HuH-7 (cell line): ENCODE measurements around the gene CPEB4.

ENCODE experiments used
- DNase-seq: peaks from one replicate; pipeline ENCODE4 v3.0.0; 2011; ENCODE audit warnings: low spot score

CPEB4 gene

GRCh38 chr5:173945160-173945559, 57.0 kb downstream of the CPEB4 start:
- DNase-seq, result no peak

GRCh38 chr5:173946323-173946722, 58.2 kb downstream of the CPEB4 start:
- DNase-seq, result no peak

- no peak for DNase-seq
Observed at GRCh38 chr5:173950829-173951228, 62.7 kb downstream of the CPEB4 start.

- DNase-seq, result no peak
Observed at GRCh38 chr5:173953528-173954090, 65.5 kb downstream of the CPEB4 start.

- no peak for DNase-seq
Observed at GRCh38 chr5:173954671-173955521, 66.7 kb downstream of the CPEB4 start.

- no peak for DNase-seq
Observed at GRCh38 chr5:173960986-173961385, 72.8 kb downstream of the CPEB4 start.

- DNase-seq, result no peak
Observed at GRCh38 chr5:173961418-173961817, 73.3 kb downstream of the CPEB4 start.

GRCh38 chr5:173962436-173962972, 74.4 kb downstream of the CPEB4 start:
- DNase-seq, result no peak

GRCh38 chr5:173963182-173963838, 75.2 kb downstream of the CPEB4 start:
- no peak for DNase-seq

- DNase-seq, result no peak
Observed at GRCh38 chr5:173963867-173964441, 75.8 kb downstream of the CPEB4 start.

GRCh38 chr5:173964506-173964905, 76.4 kb downstream of the CPEB4 start:
- DNase-seq, result no peak

- DNase-seq, result no peak
Observed at GRCh38 chr5:173967241-173967640, 79.1 kb downstream of the CPEB4 start.

GRCh38 chr5:173968154-173968797, 80.1 kb downstream of the CPEB4 start:
- DNase-seq, result no peak

- peak; percentile 62 for DNase-seq
Observed at GRCh38 chr5:173969167-173970049, 81.3 kb downstream of the CPEB4 start.

- no peak for DNase-seq
Observed at GRCh38 chr5:173970878-173971650, 82.9 kb downstream of the CPEB4 start.

- DNase-seq, result no peak
Observed at GRCh38 chr5:173971681-173972345, 83.7 kb downstream of the CPEB4 start.

GRCh38 chr5:173972607-173972924, 84.4 kb downstream of the CPEB4 start:
- DNase-seq, result no peak

GRCh38 chr5:173972925-173973615, 84.9 kb downstream of the CPEB4 start:
- DNase-seq, result peak; percentile 88

GRCh38 chr5:173973616-173973969, 85.4 kb downstream of the CPEB4 start:
- DNase-seq, result peak; percentile 49
